Ascending aorta (tissue), 2 donors: ENCODE data around the gene GALNT15. TPM values are rescaled to one million over a fixed set of nuclear protein-coding genes. Genes with fewer than 3 reads are reported as not detected.
A peak's percentile ranks its signal among the peaks of the same experiment; 100 is the strongest.

Source experiments
- DNase-seq, 2 donors: peaks; one replicate each; pipeline ENCODE4 v3.0.0-alpha.2; 2019; ENCODE audit warnings: low spot score in 2 of 2
- H3K27ac ChIP-seq, 2 donors: fragments of 200-600 bp; sonication (generic); one replicate each; pipeline ENCODE4 v1.5.1; 2016 to 2017; ENCODE audit warnings: mild to moderate bottlenecking in 1 of 2
- H3K27me3 ChIP-seq: fragments of 200-600 bp; sonication (generic); one replicate; pipeline ENCODE4 v1.5.1; 2017
- H3K36me3 ChIP-seq, 2 donors: fragments of 200-600 bp; sonication (generic); one replicate each; pipeline ENCODE4 v1.5.1; 2016
- H3K4me1 ChIP-seq, 2 donors: fragments of 200-600 bp; sonication (generic); one replicate each; pipeline ENCODE4 v1.5.1; 2016 to 2017; ENCODE audit warnings: mild to moderate bottlenecking in 1 of 2
- H3K4me3 ChIP-seq, 2 donors: fragments of 200-600 bp; sonication (generic); one replicate each; pipeline ENCODE4 v1.5.1; 2016 to 2017; ENCODE audit warnings: mild to moderate bottlenecking in 1 of 2
- H3K9me3 ChIP-seq, 2 donors: fragments of 200-600 bp; sonication (generic); one replicate each; pipeline ENCODE4 v1.5.1; 2016
- CTCF ChIP-seq, 3 experiments: fragments of 200-600 bp in 2 of 3; fragments of 450-650 bp in 1 of 3; sonication (generic) in 2 of 3; IDR thresholded peaks; one replicate each; pipeline ENCODE4 v1.5.1; 2016 to 2019; ENCODE audit warnings: antibody characterized with exemption in 3 of 3, mild to moderate bottlenecking in 1 of 3, moderate library complexity in 1 of 3
- intact Hi-C: fragments of 100-400 bp; cut with DNase I; formaldehyde crosslinking; loops from one replicate; pipeline ENCODE4 v1.15.1; 2023
- total RNA-seq: library from RNA; depleted of rRNA; stranded (reverse); fragments of >200 nt; gene quantifications from one replicate; pipeline ENCODE4 v1.1.0, GENCODE V29; 2016

GALNT15 gene
- total RNA-seq, 1 donor from 2014 or later: 222 TPM

DNA sequence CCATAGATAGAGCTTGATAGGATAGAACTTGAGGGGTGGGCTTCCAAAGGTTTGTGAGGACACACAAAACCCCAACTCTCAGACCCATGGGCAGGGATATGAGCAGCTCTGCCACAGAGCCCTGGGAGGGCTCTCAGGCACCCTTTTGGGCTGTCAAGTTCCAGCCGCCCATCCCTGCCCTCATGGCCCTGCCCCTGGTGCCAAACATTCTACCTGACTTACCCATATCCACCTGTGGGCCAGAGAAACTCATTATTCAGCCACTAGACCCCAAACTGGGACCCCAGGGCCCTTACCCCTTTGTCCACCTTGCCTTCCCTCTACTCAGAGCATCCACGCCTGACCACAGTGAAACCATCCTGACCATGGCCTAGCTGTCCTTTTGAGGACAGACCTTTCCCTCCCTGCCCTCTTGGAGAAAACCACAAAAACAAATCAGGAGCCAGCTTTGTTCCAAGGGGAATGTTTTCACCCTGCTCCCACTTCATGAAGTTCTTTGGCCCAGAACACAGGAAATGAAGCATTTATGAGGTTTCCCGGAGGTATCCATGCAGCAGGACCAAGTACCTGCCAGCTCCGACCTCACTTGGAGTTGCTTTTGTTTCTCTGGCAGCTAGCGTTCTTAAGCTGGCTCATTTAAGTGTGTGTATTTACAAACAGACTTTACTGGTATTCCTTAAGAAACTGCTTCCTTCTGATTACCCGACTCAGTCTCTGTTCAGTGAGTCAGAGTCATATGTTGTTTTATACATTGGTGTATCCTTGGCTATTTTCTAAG is 34.2 kb upstream of the GALNT15 start:
- Histone ChIP-seq H3K4me3 (no peak overlapping the region), H3K27me3 (no peaks in the 10 kb centered on the region), H3K4me1 (peaks cover 0 to 19% of the 10 kb centered on the region in 2 donors), H3K9me3 (no peaks in the 10 kb centered on the region), H3K36me3 (no peaks in the 10 kb centered on the region), H3K27ac (peak overlapping the region; percentile 79 to 80)
- no peak for TF ChIP-seq CTCF (IDR thresholded peaks at IDR 0.05)
- DNase-seq: peak in 1 of 2 donors; percentile 81
- intact Hi-C loops: no loop called here

DNA sequence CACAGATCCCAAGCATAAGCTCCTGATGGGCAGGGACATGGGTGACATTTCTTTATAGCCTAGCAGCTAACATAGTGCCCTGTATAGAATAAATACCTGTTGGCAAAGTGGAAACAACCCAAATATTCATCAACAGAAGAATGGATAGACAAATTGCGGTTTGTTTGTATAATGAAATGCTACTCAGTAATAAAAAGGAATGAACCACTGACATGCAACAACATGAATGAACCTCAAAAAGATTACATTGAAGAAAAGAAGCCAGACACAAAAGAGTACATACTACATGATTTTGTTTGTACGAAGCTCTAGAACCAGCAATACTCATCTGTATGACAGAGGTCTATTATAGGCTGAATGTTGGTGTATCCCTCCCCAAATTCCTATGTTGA is 33.6 kb upstream of the GALNT15 start:
- Histone ChIP-seq H3K36me3 (no peaks in the 10 kb centered on the region), H3K9me3 (no peaks in the 10 kb centered on the region), H3K27ac (peak overlapping the region; percentile 79 to 80), H3K4me3 (no peak overlapping the region), H3K4me1 (peaks cover 0 to 16% of the 10 kb centered on the region in 2 donors), H3K27me3 (no peaks in the 10 kb centered on the region)
- DNase-seq: no peak
- intact Hi-C loops: no loop called here
- TF ChIP-seq CTCF (IDR thresholded peaks at IDR 0.05): no peak

- DNase-seq: no peak
- intact Hi-C loops: no loop called here
- TF ChIP-seq CTCF (IDR thresholded peaks at IDR 0.05): no peak
- no peaks in the 10 kb centered on the region for H3K36me3 ChIP-seq
- H3K4me3 ChIP-seq: no peak overlapping the region
- H3K27me3 ChIP-seq: no peaks in the 10 kb centered on the region
- H3K27ac ChIP-seq: no peak overlapping the region
- H3K4me1 ChIP-seq: peaks cover 0 to 16% of the 10 kb centered on the region in 2 donors
- H3K9me3 ChIP-seq: no peaks in the 10 kb centered on the region
These were observed 32.0 kb upstream of the GALNT15 start for GRCh38 chr3:16142350-16143025.

DNA sequence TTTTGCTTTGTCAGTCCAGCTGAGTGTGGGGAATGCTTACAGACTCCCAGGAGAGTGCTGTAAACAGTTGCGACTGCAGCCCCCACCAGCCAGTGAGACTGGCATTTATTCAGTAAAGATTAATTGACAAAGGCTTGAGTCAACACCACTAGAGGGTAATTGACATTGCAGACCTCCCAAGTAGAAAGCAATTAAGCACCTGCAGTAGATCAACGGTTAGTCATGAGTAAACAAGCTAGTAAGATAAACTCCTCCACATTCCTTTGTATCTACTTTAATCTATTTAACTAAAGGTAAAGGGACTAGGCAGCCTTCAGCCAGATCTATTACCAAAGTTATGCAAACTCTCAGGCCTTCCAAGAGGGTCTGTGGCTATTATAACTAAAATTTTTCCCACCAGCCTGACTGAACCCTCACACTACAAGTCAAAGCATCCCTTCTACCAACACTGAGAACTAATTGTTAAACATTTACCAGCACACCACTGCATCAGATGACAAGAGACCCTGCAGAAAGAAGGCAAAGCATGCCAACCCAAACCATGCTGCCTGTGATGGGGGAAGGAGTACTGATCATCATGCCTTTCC is 30.5 kb upstream of the GALNT15 start:
- Histone ChIP-seq H3K36me3 (no peaks in the 10 kb centered on the region), H3K4me3 (no peak overlapping the region), H3K27me3 (no peaks in the 10 kb centered on the region), H3K9me3 (no peaks in the 10 kb centered on the region), H3K4me1 (peaks cover 0 to 16% of the 10 kb centered on the region in 2 donors), H3K27ac (no peak overlapping the region)
- no peak for DNase-seq
- intact Hi-C loops: no loop called here
- no peak for TF ChIP-seq CTCF (IDR thresholded peaks at IDR 0.05)

DNA sequence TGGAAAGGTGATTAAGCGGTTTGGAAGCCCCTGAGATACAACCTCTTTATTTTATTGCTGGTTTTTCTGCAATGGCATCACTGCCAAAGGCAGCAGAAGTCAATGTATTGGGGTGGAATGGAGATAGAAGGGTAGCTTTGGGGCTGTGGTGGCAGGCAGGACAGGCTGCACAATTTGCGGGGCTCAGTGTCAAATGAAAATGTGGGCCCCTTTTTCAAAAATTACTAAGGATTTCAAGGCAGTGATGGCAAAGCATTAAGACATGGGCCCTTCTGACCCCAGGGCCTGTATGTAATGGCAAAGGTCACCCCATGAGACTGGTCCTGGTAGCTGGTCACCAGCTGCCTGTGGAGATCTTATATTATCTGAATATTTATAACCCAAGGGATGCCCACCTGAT is 29.3 kb upstream of the GALNT15 start:
- H3K4me1 ChIP-seq: peaks cover 0 to 13% of the 10 kb centered on the region in 2 donors
- H3K27me3 ChIP-seq: no peaks in the 10 kb centered on the region
- no peak for DNase-seq
- intact Hi-C loops: no loop called here
- H3K4me3 ChIP-seq: no peak overlapping the region
- no peak overlapping the region for H3K27ac ChIP-seq
- TF ChIP-seq CTCF (IDR thresholded peaks at IDR 0.05): no peak
- no peaks in the 10 kb centered on the region for H3K36me3 ChIP-seq
- H3K9me3 ChIP-seq: no peaks in the 10 kb centered on the region
